DND-41 (cell line): ENCODE data around the gene PYGB.

Source experiments
- ATAC-seq: fragments of 200-7000 bp; cut with Tn5 transposase; 3 replicates; pipeline ENCODE4 v1.9.1; 2021; ENCODE audit warnings: low read depth; ENCODE audit not compliant: insufficient read depth
- DNase-seq: peaks from one replicate; pipeline ENCODE4 v3.0.0-alpha.2; 2020
- H2AFZ ChIP-seq: 2 replicates; pipeline ENCODE4 v1.6.0; 2012; ENCODE audit warnings: low read depth, low read length
- H3K27ac ChIP-seq: 2 replicates; pipeline ENCODE4 v1.5.1; 2012; ENCODE audit warnings: low read length, inconsistent platforms
- H3K27me3 ChIP-seq: fragments of 200-600 bp; sonication (generic); 2 replicates; pipeline ENCODE4 v1.6.0; 2012; ENCODE audit warnings: low read length, mild to moderate bottlenecking, inconsistent platforms; ENCODE audit not compliant: insufficient read depth, poor library complexity
- H3K36me3 ChIP-seq: 2 replicates; pipeline ENCODE4 v1.5.1; 2012; ENCODE audit warnings: low read length, inconsistent platforms; ENCODE audit not compliant: insufficient read depth
- H3K4me1 ChIP-seq: 2 replicates; pipeline ENCODE4 v1.5.1; 2012; ENCODE audit warnings: mild to moderate bottlenecking, low read length; ENCODE audit not compliant: insufficient read depth
- H3K4me2 ChIP-seq: 2 replicates; pipeline ENCODE4 v1.6.0; 2012; ENCODE audit warnings: mild to moderate bottlenecking, moderate library complexity, low read length, inconsistent platforms; ENCODE audit not compliant: insufficient read depth
- H3K4me3 ChIP-seq, 2 experiments: fragments of 200-600 bp in 1 of 2; shearing (Covaris generic) in 1 of 2; 2 replicates each; pipeline ENCODE4 v1.5.1; 2012 to 2016; ENCODE audit warnings: inconsistent platforms in 2 of 2, low read length in 2 of 2, mild to moderate bottlenecking in 2 of 2, low read depth in 1 of 2, moderate library complexity in 1 of 2
- H3K79me2 ChIP-seq: 2 replicates; pipeline ENCODE4 v1.6.0; 2012; ENCODE audit warnings: low read length, inconsistent platforms; ENCODE audit not compliant: insufficient read depth
- H3K9ac ChIP-seq: 2 replicates; pipeline ENCODE4 v1.6.0; 2012; ENCODE audit warnings: low read depth, mild to moderate bottlenecking, inconsistent platforms, low read length, moderate library complexity
- H3K9me3 ChIP-seq: 2 replicates; pipeline ENCODE4 v1.5.1; 2012; ENCODE audit warnings: low read length, moderate library complexity, mild to moderate bottlenecking, inconsistent platforms; ENCODE audit not compliant: insufficient read depth, severe bottlenecking
- H4K20me1 ChIP-seq: 2 replicates; pipeline ENCODE4 v1.6.0; 2012; ENCODE audit warnings: low read length; ENCODE audit not compliant: insufficient read depth
- EZH2 ChIP-seq: IDR thresholded peaks from 3 replicates; pipeline ENCODE4 v1.6.1; 2012; ENCODE audit warnings: borderline replicate concordance, low read depth, mild to moderate bottlenecking, moderate library complexity, low read length, inconsistent platforms; ENCODE audit not compliant: severe bottlenecking
- TF ChIP-seq, protein P1 (sequence below): IDR thresholded peaks from 2 replicates; pipeline ENCODE4 v1.5.1; 2012; ENCODE audit warnings: borderline replicate concordance, low read length, moderate library complexity, mild to moderate bottlenecking; ENCODE audit not compliant: poor library complexity, severe bottlenecking; ENCODE audit errors: extremely low read depth

The PYGB gene

DNA sequence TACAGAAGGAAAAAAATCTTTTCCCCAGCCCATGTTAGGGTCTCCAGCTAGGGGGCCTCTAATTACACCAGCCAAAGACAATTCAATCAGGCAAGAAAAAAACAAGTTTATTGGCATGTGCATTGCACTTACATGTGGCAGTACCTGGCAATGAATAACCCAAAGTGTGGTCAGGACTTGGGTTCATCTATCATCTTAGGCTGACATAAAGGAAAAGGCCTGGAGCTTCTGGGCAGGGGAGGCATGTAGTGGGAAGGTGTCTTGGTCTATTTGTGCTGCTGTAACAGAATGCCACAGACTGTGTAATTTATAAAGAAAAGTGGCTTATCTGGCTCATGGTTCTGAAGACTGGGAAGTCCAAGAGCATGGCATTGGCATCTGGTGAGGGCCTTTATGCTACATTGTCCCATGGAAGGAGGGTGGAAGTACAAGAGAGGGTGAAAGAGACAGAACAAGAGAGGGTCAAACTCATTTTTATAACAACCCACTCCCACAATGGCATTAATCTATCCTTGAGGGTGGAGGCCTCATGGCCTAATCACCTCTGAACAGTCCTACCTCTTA lies 4.4 kb upstream of the PYGB start:
- no peak overlapping the region for H3K4me3 ChIP-seq
- TF ChIP-seq, protein P1, sequence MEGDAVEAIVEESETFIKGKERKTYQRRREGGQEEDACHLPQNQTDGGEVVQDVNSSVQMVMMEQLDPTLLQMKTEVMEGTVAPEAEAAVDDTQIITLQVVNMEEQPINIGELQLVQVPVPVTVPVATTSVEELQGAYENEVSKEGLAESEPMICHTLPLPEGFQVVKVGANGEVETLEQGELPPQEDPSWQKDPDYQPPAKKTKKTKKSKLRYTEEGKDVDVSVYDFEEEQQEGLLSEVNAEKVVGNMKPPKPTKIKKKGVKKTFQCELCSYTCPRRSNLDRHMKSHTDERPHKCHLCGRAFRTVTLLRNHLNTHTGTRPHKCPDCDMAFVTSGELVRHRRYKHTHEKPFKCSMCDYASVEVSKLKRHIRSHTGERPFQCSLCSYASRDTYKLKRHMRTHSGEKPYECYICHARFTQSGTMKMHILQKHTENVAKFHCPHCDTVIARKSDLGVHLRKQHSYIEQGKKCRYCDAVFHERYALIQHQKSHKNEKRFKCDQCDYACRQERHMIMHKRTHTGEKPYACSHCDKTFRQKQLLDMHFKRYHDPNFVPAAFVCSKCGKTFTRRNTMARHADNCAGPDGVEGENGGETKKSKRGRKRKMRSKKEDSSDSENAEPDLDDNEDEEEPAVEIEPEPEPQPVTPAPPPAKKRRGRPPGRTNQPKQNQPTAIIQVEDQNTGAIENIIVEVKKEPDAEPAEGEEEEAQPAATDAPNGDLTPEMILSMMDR = no peak
- TF ChIP-seq EZH2 = no peak
- H3K4me1 ChIP-seq = peaks cover 14% of the 10 kb centered on the region
- H3K27ac ChIP-seq = no peak overlapping the region
- no peak overlapping the region for H3K4me2 ChIP-seq
- H3K9me3 ChIP-seq = no peaks in the 10 kb centered on the region
- H3K9ac ChIP-seq = no peak overlapping the region
- no peaks in the 10 kb centered on the region for H4K20me1 ChIP-seq
- peaks cover 10% of the 10 kb centered on the region for H3K27me3 ChIP-seq
- ATAC-seq (no peak), DNase-seq (no peak)
- H2AFZ ChIP-seq = no peak overlapping the region
- peaks cover 4% of the 10 kb centered on the region; the same call in 1 of the 2 replicates for H3K36me3 ChIP-seq
- peaks cover 5% of the 10 kb centered on the region for H3K79me2 ChIP-seq

DNA sequence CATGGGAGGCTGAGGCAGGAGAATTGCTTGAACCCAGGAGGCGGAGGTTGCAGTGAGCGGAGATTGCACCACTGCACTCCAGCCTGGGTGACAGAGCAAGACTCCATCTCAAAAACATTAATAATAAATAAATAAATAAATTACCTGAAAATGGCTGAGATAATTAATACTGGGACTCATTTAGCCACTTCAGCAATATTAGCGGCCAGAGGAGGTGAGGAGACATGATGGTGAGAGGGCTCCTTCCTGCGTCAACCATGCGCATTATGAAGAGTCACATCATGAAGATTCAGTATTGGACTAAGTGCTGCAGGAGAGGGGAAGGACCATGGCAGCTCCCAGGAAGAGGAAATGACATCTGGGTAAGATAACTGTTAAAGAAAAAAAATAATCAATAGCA lies 2.9 kb upstream of the PYGB start:
- H4K20me1 ChIP-seq = peaks cover under 1% of the 10 kb centered on the region; the same call in 1 of the 2 replicates
- peaks cover 10% of the 10 kb centered on the region for H3K27me3 ChIP-seq
- peaks cover 4% of the 10 kb centered on the region; the same call in 1 of the 2 replicates for H3K36me3 ChIP-seq
- H3K27ac ChIP-seq = no peak overlapping the region
- no peak overlapping the region for H2AFZ ChIP-seq
- ATAC-seq (no peak), DNase-seq (no peak)
- H3K4me2 ChIP-seq = no peak overlapping the region
- H3K79me2 ChIP-seq = peaks cover 20% of the 10 kb centered on the region
- no peaks in the 10 kb centered on the region for H3K9me3 ChIP-seq
- peaks cover 27% of the 10 kb centered on the region for H3K4me1 ChIP-seq
- H3K9ac ChIP-seq = no peak overlapping the region
- H3K4me3 ChIP-seq = no peak overlapping the region
- TF ChIP-seq, protein P1 = no peak
- TF ChIP-seq EZH2 = no peak

DNA sequence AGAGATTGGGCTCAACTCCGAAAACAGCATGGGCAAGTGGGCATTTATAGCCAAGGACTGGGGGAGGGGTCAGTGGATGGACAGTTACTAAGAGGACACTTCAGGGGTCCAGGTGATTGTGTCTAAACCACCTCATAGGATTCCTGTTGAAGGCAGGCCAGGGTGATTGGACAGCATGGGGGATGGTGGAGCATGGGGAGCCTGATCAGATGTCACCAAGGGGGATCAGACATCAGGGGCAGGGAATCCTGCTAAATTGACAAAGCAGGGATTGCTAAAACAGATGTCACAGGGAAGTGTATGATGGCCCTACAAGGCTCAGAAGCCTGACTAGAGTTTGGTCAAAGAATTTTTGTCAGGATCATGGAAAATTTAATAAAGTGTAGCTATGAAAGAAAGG lies 2.4 kb upstream of the PYGB start:
- no peak overlapping the region for H3K4me2 ChIP-seq
- no peak overlapping the region for H3K9ac ChIP-seq
- H3K9me3 ChIP-seq = no peaks in the 10 kb centered on the region
- H2AFZ ChIP-seq = no peak overlapping the region
- TF ChIP-seq EZH2 = no peak
- TF ChIP-seq, protein P1 = no peak
- DNase-seq (no peak), ATAC-seq (no peak)
- H3K36me3 ChIP-seq = peaks cover 4% of the 10 kb centered on the region; the same call in 1 of the 2 replicates
- H3K27me3 ChIP-seq = peaks cover 10% of the 10 kb centered on the region
- H3K4me1 ChIP-seq = peaks cover 32% of the 10 kb centered on the region
- H4K20me1 ChIP-seq = peaks cover 5% of the 10 kb centered on the region; the same call in 1 of the 2 replicates
- H3K79me2 ChIP-seq = peaks cover 25% of the 10 kb centered on the region
- no peak overlapping the region for H3K27ac ChIP-seq
- no peak overlapping the region for H3K4me3 ChIP-seq
